MM.1S (cell line): ENCODE data around the gene CDSN.

Experiments
- DNase-seq: peaks from one replicate; pipeline ENCODE4 v3.0.0-alpha.2; 2015
- H2AFZ ChIP-seq: fragments of 300-600 bp; sonication (generic); 2 replicates; pipeline ENCODE4 v1.6.0; 2016; ENCODE audit warnings: antibody characterized with exemption, low read length
- H3F3A ChIP-seq: fragments of 300-600 bp; sonication (generic); 2 replicates; pipeline ENCODE4 v1.6.1; 2016; ENCODE audit warnings: mild to moderate bottlenecking, antibody characterized with exemption, low read length, moderate library complexity, mixed read lengths; ENCODE audit not compliant: insufficient read depth
- H3K27ac ChIP-seq: fragments of 300-600 bp; sonication (generic); 2 replicates; pipeline ENCODE4 v1.5.1; 2016; ENCODE audit warnings: mild to moderate bottlenecking, low read length
- H3K27me3 ChIP-seq: fragments of 300-600 bp; sonication (generic); replicated peaks from 2 replicates; pipeline ENCODE4 v1.6.0; 2016; ENCODE audit warnings: low read length; ENCODE audit not compliant: insufficient read depth
- H3K36me3 ChIP-seq: fragments of 300-600 bp; sonication (generic); replicated peaks from 2 replicates; pipeline ENCODE4 v1.6.1; 2016; ENCODE audit warnings: mild to moderate bottlenecking, low read length, mixed read lengths; ENCODE audit not compliant: insufficient read depth
- H3K4me1 ChIP-seq: fragments of 300-600 bp; sonication (generic); 2 replicates; pipeline ENCODE4 v1.6.1; 2016; ENCODE audit warnings: low read length, mixed read lengths
- H3K4me2 ChIP-seq: fragments of 300-600 bp; sonication (generic); 2 replicates; pipeline ENCODE4 v1.6.0; 2016; ENCODE audit warnings: low read depth, low read length
- H3K4me3 ChIP-seq: fragments of 300-600 bp; sonication (generic); 2 replicates; pipeline ENCODE4 v1.5.1; 2016; ENCODE audit warnings: low read length, mixed read lengths
- H3K79me2 ChIP-seq: fragments of 300-600 bp; sonication (generic); 2 replicates; pipeline ENCODE4 v1.6.1; 2016; ENCODE audit warnings: mixed run types, low read length, mixed read lengths
- H3K9ac ChIP-seq: fragments of 300-600 bp; sonication (generic); 2 replicates; pipeline ENCODE4 v1.6.1; 2016; ENCODE audit warnings: low read length, mixed read lengths
- H3K9me2 ChIP-seq: fragments of 300-600 bp; sonication (generic); replicated peaks from 2 replicates; pipeline ENCODE4 v1.6.1; 2016; ENCODE audit warnings: mild to moderate bottlenecking, low read length, mixed read lengths; ENCODE audit not compliant: insufficient read depth
- H3K9me3 ChIP-seq: fragments of 300-600 bp; sonication (generic); replicated peaks from 2 replicates; pipeline ENCODE4 v1.6.1; 2016; ENCODE audit warnings: mild to moderate bottlenecking, low read length, mixed read lengths; ENCODE audit not compliant: insufficient read depth
- H4K20me1 ChIP-seq: fragments of 300-600 bp; sonication (generic); 2 replicates; pipeline ENCODE4 v1.6.1; 2016; ENCODE audit warnings: mild to moderate bottlenecking, low read length, moderate library complexity, mixed read lengths; ENCODE audit not compliant: insufficient read depth
- EZH2 ChIP-seq: fragments of 300-600 bp; sonication (generic); optimal IDR thresholded peaks from 2 replicates; pipeline ENCODE3; 2017; ENCODE audit warnings: low read depth, mild to moderate bottlenecking, antibody characterized with exemption, low read length, mixed read lengths
- EZH2phosphoT487 ChIP-seq: fragments of 300-600 bp; sonication (generic); IDR thresholded peaks from 2 replicates; pipeline ENCODE4 v1.6.1; 2018; ENCODE audit warnings: antibody characterized with exemption, low read length
- TF ChIP-seq, protein P1 (sequence below): fragments of 300-600 bp; sonication (generic); IDR thresholded peaks from 2 replicates; pipeline ENCODE4 v1.5.1; 2016; ENCODE audit warnings: antibody characterized with exemption, low read length, mixed read lengths

CDSN gene

DNA sequence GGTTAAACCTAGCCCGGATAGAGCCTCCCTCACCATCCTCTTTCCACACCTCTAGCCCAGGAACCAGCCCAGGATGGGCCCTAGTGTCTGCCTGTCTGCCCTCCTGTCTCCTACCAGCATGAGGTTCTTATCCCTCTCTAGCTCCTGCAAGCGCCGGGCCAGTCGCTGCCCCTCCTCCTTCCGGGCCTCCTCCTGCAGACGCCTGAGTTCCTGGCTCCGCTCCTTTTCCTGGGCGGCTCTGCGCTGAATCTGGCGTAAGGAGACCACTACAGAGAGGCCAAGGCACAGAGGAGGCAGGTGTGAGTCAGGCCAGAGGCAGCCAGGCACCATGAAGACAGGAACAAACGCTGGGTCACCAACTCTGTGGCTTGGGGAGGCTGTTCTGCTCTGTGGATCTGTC, 22.9 kb upstream of the CDSN start:
- Histone ChIP-seq H3K36me3 (no peaks in the 10 kb centered on the region), H3K27ac (no peak overlapping the region)
- no peak for DNase-seq

DNA sequence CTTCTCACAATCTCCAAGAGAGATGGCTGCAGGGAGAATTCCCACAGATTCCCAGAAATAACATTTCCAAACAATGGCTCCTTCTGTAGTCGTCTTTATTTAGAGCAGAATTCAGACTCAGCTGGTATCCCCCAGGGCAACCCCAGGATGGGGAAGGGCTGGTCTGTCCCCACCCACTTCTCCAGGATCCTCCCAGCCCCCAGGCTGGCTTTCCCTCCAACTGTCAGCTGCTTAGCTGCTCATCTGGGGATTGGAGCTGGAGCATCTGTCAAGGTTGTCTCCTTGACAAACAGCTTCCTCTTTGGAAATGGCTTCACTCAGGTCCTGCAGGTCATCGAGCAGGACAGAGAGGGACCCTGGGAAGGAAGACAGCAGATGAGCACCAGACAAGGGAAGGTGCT, 22.1 kb upstream of the CDSN start:
- no peak overlapping the region for H3K4me2 ChIP-seq
- DNase-seq: no peak

More for the DNA sequence above, 22.9 kb upstream of the CDSN start:
- Histone ChIP-seq H3K9me3 (no peaks in the 10 kb centered on the region), H4K20me1 (no peaks in the 10 kb centered on the region), H3K4me3 (no peak overlapping the region), H3K9me2 (no peaks in the 10 kb centered on the region), H2AFZ (no peak overlapping the region), H3K9ac (no peak overlapping the region), H3K27me3 (peaks cover 5% of the 10 kb centered on the region; the same call in 1 of the 2 replicates), H3K4me1 (no peaks in the 10 kb centered on the region), H3K4me2 (no peak overlapping the region), H3F3A (no peaks in the 10 kb centered on the region), H3K79me2 (no peaks in the 10 kb centered on the region)
- TF ChIP-seq EZH2phosphoT487: no peak
- TF ChIP-seq EZH2: no peak
- TF ChIP-seq, protein P1, sequence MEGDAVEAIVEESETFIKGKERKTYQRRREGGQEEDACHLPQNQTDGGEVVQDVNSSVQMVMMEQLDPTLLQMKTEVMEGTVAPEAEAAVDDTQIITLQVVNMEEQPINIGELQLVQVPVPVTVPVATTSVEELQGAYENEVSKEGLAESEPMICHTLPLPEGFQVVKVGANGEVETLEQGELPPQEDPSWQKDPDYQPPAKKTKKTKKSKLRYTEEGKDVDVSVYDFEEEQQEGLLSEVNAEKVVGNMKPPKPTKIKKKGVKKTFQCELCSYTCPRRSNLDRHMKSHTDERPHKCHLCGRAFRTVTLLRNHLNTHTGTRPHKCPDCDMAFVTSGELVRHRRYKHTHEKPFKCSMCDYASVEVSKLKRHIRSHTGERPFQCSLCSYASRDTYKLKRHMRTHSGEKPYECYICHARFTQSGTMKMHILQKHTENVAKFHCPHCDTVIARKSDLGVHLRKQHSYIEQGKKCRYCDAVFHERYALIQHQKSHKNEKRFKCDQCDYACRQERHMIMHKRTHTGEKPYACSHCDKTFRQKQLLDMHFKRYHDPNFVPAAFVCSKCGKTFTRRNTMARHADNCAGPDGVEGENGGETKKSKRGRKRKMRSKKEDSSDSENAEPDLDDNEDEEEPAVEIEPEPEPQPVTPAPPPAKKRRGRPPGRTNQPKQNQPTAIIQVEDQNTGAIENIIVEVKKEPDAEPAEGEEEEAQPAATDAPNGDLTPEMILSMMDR: no peak

DNA sequence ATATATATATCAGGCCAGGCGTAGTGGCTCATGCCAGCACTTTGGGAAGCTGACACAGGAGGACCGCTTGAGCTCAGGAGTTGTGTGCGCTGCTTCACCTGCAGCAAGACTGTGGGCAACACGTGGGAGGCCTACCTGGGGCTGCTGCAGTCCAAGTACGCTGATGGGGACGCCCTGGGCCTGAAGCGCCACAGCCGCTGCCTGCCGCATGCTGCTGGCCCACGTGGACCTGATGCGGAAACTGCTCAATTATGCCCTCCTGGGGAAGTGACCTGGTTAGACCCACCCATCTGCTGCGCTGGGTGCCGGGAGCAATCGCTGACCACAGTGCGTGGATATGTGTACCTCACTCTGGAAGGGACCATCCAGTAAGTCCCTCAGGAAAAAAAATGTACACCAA, 20.4 kb upstream of the CDSN start:
- Histone ChIP-seq H3K9me2 (no peaks in the 10 kb centered on the region), H2AFZ (no peak overlapping the region), H3K79me2 (no peaks in the 10 kb centered on the region), H3K4me2 (no peak overlapping the region), H3K9me3 (no peaks in the 10 kb centered on the region), H4K20me1 (no peaks in the 10 kb centered on the region), H3K27ac (no peak overlapping the region), H3K36me3 (no peaks in the 10 kb centered on the region), H3K9ac (no peak overlapping the region), H3K4me1 (no peaks in the 10 kb centered on the region), H3F3A (no peaks in the 10 kb centered on the region), H3K4me3 (no peak overlapping the region), H3K27me3 (peaks cover 5% of the 10 kb centered on the region; the same call in 1 of the 2 replicates)
- no peak for TF ChIP-seq EZH2phosphoT487
- TF ChIP-seq, protein P1: no peak
- no peak for TF ChIP-seq EZH2
- DNase-seq: no peak

More for the DNA sequence above, 22.1 kb upstream of the CDSN start:
- no peak overlapping the region for H3K4me3 ChIP-seq
- H3K9ac ChIP-seq: no peak overlapping the region
- H3K79me2 ChIP-seq: no peaks in the 10 kb centered on the region
- H4K20me1 ChIP-seq: no peaks in the 10 kb centered on the region
- H2AFZ ChIP-seq: no peak overlapping the region
- H3K9me3 ChIP-seq: no peaks in the 10 kb centered on the region
- H3K4me1 ChIP-seq: no peaks in the 10 kb centered on the region
- no peaks in the 10 kb centered on the region for H3K36me3 ChIP-seq
- H3K27ac ChIP-seq: no peak overlapping the region
- TF ChIP-seq, protein P1: no peak
- H3K9me2 ChIP-seq: no peaks in the 10 kb centered on the region
- no peaks in the 10 kb centered on the region for H3F3A ChIP-seq
- H3K27me3 ChIP-seq: peaks cover 5% of the 10 kb centered on the region; the same call in 1 of the 2 replicates
